ENCODE results near the gene FRS2.

- TF ChIP-seq, protein P1, sequence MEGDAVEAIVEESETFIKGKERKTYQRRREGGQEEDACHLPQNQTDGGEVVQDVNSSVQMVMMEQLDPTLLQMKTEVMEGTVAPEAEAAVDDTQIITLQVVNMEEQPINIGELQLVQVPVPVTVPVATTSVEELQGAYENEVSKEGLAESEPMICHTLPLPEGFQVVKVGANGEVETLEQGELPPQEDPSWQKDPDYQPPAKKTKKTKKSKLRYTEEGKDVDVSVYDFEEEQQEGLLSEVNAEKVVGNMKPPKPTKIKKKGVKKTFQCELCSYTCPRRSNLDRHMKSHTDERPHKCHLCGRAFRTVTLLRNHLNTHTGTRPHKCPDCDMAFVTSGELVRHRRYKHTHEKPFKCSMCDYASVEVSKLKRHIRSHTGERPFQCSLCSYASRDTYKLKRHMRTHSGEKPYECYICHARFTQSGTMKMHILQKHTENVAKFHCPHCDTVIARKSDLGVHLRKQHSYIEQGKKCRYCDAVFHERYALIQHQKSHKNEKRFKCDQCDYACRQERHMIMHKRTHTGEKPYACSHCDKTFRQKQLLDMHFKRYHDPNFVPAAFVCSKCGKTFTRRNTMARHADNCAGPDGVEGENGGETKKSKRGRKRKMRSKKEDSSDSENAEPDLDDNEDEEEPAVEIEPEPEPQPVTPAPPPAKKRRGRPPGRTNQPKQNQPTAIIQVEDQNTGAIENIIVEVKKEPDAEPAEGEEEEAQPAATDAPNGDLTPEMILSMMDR (conservative IDR thresholded peaks at IDR 0.05; ENCODE audit: low read depth, low read length): no peak
- TF ChIP-seq, protein P2, sequence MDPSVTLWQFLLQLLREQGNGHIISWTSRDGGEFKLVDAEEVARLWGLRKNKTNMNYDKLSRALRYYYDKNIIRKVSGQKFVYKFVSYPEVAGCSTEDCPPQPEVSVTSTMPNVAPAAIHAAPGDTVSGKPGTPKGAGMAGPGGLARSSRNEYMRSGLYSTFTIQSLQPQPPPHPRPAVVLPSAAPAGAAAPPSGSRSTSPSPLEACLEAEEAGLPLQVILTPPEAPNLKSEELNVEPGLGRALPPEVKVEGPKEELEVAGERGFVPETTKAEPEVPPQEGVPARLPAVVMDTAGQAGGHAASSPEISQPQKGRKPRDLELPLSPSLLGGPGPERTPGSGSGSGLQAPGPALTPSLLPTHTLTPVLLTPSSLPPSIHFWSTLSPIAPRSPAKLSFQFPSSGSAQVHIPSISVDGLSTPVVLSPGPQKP (IDR thresholded peaks at IDR 0.05; ENCODE audit: borderline replicate concordance, low read depth, low read length): no peak
- TF ChIP-seq BHLHE40 (IDR thresholded peaks at IDR 0.05; ENCODE audit: low read depth, low read length) (no peak), RCOR1 (IDR thresholded peaks at IDR 0.05; ENCODE audit: insufficient replicate concordance, low read length) (no peak)
Observed at GRCh38 chr12:69475237-69475975, 5.2 kb downstream of the FRS2 start.
